Suprapubic skin (tissue), 3 donors: ENCODE results near the gene ARFGAP1.

Experiments used
- CTCF ChIP-seq, 2 donors: fragments of 200-600 bp in 1 of 2; fragments of 450-650 bp in 1 of 2; sonication (generic) in 1 of 2; IDR thresholded peaks; one replicate each; pipeline ENCODE4 v1.5.1; 2016 to 2019; ENCODE audit warnings: antibody characterized with exemption in 2 of 2, mild to moderate bottlenecking in 1 of 2, moderate library complexity in 1 of 2
- POLR2AphosphoS5 ChIP-seq, 3 donors: sonication (generic); formaldehyde crosslinking; IDR thresholded peaks; one replicate each; pipeline ENCODE4 v1.6.1; 2017; ENCODE audit warnings: antibody characterized with exemption in 3 of 3

GRCh38 chr20:63277466-63278272 lies 5.1 kb downstream of the ARFGAP1 start:
- TF ChIP-seq CTCF (IDR thresholded peaks at IDR 0.05) (no peak), POLR2AphosphoS5 (IDR thresholded peaks at IDR 0.05) (no peak)
